Measurements from ENCODE around the gene ZSCAN31.

GRCh38 chr6:28345201-28345600, 9.3 kb upstream of the ZSCAN31 start:
- TF ChIP-seq CTCF (conservative IDR thresholded peaks at IDR 0.05; ENCODE audit: low read depth, low read length), result no peak
- TF ChIP-seq EZH2 (IDR thresholded peaks at IDR 0.05; ENCODE audit: borderline replicate concordance, low read depth, low read length, poor library complexity, severe bottlenecking), result no peak

Measured in A673 (cell line).